COR-L47 (cell line): Measurements from ENCODE around the gene SLC1A7.

Experiments used
- DNase-seq: peaks from one replicate; lab custom pipeline; 2025; lab: John Stamatoyannopoulos, UW

The SLC1A7 gene

DNA sequence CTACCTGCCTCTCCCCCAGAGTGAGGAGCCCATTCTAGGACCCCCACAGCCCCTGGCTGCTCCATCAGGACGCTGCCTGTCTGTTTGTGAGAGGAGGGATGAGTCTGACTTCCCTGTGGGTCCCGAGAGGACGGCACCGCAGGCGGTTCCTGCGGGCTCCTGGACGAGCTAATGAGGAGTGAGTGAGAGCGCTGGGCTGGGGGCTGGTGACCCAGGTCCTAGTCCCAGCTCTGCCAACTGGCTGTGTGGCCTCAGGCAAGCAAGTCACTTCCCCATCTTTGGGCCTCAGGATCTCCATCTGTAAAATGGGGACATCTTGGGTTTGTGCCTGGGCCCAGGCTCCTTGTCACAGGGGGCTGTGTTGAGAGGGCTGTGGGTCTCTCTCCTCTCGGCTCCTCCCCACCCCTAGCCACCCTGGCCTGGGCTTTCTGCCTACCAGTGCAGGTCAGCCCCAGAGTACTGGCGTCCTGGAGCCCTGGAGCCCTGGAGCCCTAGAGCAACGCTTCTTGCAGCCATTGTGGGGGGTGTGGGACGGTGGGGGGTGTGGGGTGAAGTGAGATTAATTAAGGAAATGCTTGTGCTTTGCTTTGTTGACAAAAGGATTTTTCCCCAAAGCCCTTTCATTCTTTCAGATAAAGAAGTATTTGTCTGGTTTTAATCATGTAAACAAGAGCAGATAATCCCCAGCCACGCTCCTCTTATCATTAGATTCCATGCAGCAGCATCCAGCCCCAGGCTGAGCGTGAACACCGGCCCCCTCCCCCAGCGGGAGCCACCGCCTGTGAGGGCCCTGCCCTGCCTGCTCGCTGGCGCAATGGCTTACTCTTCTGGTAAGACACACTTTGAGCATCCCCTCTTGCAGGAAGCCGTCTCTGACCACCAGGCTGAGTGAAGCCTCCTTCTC, 26.8 kb downstream of the SLC1A7 start:
- DNase-seq: no peak

DNA sequence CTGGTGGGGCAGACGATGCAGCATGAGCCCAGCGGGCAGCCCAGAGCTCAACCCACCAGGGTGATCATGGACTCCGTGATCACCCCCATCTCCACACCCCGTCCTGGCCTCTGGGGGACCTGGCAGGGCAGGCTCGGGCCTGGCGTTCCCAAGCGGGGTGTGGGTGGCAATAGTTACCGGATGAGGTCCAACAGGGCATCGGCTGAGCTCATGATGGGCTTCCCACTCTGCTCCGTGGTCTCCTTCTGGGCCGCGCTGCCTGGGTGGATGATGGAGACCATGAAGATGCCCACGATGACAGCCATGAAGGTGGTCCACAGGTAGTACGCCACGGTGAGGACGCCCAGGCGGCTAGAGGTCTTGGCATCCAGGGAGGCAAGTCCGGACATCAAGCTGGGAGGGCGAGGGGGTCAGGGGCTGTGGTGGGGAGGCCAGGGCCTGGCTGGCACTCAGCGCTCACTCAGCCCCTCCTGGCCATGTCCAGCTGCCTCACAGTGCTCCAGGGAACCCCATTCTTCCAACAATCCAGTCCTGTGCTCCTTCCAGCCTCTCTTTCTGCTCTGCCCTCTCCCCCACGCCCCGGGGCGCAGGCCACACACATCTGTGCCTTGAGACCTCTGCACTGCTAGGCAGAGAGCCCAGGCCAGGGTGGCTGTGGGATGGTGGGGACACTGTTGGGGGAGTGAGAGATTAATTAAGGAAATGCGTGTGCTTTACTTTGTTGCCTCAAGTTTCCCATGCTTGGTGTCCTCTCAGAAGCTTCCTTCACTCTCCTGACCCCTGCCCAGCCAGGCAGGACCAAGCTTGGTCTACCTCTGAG, 27.6 kb downstream of the SLC1A7 start:
- DNase-seq: no peak

DNA sequence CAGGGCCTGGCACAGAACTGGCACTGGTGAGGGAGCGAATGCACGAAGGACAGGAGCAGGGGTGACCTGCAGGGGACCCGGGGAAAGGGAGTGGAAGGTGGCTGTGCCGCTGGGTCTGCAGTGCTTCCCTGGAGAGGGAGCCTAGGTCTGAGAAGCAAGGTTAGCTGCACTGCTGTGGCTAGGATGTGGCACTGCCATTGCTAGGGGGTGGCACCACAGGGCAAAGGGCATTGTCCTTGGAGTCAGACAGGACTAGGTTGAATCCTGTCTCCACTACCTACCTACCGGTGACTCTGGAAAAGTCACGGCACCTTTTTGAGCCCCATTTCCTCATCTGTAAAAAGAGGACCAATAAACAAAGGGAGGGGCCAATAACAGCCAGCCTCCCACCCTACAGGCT, 28.3 kb downstream of the SLC1A7 start:
- no peak for DNase-seq

DNA sequence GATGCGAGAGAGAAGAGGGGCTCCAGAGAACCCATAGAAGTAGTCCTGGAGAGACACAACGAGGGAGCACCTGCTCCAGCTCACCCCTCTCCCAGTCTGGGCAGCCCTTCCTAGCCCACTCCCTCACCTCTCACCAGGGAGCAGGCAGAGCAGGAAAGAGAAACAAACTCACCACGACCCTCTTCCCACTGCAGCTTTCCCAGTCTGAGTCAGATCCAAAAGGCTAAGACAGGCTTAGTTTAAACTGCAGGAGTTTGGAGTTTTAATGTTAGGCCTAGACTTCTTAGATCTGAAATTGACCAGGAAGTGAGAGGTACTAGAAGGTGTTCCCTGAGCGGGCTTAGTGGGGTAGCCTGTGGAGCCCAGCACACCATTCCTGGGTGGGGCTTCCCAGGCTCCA, 29.6 kb downstream of the SLC1A7 start:
- DNase-seq: no peak

DNA sequence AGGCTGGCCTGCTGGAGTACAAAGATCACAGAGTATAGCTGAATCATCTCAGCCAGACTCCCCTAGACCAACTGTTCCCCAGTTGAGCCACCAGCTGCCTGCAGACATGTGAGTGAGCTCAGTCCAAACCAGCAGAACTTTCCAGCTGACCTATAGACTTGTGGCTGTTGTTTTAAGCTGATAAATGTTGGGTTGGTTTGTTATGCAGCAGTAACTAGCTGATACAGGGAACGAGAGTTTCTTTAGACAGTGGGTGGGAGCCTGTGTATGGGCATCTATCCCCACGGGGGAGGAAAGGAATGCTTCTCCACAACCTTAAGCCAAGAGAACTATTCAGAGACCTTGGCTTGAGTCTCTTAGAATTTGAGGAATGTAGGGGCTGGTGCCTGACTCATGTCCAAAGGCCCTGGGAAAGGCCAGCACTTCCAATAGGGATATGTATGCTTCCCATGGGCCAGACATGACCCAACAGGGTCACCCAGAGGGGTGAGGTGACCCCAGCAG, 30.1 kb downstream of the SLC1A7 start:
- no peak for DNase-seq

DNA sequence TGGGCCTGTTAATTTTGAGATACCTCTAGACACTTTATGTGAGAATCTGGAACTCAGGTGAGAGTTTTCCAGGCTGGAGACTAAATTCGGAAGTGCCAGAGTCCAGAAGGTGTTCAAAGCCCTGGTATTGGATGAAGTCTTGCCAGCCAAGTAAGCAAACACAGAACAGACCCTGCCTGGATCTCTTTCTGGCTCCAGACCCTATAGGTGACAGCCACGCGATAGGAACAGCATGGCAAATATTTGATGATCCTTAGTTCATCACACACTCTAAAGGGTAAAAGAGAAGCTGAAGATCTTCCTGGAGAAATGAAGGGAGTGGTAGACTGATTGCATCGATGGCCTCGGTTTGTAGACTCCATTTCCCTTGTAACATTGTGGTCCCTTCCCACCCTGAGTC, 30.7 kb downstream of the SLC1A7 start:
- DNase-seq: no peak

DNA sequence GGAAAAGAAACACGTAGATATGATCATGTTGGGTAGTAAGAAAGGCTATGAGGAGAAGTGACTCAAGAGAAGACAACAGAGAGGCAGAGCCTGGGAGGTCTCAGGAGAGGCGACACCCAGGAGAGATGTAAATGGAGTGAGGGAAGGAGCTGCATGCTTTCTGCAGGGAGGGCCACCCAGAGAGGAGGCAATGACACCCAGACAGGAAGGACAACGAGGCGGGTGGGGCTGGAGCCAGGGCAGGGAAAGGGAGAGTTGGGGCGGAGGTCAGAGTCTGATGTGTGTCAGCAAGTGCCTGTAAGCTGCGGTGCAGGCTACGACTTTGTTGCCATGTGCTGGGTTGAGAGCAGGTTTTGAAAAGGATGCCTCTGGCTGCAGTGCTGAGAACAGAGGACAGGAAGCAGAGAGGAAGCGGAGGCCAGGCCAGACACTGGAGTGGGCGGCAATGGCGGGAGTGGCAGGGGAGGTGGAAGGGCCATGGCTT, 31.3 kb downstream of the SLC1A7 start:
- no peak for DNase-seq

DNA sequence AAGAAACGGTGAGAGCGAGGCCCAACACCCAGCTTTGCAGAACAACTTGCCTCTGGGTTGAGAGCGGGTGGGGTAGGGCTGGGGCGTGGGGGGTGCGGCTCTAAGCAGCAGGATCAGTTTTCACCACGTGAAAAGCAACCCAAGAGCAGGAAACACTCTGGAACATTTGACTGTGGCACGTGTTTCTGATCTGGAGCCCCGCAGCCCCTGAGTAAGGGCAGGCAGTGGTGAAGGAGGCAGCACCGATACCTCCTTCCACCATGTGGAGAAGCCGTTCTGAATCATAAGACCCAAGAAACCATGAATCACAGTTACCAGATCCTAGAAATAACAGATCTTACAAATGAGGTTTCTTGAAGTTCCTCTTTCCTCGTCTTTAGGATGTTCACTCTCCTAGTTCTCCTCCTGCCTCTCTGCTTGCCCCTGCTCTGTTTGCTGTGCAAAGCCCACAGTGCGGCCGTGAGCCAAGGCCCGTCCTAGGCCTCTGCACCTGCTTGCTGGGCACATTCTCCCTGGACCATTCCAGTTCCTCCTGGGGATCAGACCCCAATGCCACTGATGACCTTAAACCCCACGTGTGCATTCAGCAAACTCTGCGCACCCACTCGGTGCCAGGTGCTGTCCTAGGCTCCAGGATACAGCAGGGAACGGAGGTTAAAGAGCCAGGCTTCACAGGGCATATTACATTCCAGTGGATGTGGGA, 31.9 kb downstream of the SLC1A7 start:
- no peak for DNase-seq

DNA sequence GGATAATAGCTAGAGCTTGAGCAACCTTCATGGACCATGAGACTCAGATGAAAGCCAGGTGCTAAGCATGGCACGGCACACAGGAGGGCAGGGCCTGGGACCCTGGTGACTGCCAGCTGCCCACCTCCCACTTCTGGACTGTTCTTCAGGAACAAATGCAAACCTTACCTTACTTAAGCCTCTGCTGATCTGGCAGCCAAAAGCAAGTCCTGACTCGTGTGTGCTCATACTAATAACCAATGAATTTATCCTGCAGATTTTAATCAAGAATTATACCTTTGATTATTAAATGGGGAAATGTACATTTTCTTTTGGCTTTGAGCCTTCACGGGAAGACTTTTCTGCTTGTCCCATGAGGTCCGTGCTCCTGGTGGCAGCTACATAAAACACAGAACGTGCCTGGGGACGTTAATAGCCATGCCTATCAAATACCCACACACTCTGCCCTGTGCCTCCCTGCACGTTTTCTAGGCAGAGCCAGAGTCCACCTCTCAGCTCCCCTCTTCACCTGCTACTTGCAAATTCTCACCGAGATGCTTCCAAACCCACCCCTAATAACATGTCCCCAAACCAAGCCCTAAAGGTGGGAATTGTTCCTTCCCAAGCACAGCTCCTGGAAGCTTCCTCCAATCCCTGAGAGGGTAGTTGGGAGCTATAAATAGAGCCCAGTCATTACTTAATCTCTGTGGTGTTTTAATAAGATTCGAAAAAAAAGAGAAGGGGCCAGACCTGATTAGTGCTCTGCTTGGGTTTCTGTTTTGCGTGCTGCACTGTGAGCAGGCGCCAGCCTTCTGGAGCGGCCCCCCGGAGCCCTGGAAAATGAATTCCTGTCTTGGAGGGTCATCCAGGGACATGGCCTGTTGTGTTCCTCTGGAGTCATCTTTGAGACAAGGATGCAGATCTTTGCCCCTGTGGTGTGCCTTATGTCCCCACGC, 33.5 kb downstream of the SLC1A7 start:
- no peak for DNase-seq

DNA sequence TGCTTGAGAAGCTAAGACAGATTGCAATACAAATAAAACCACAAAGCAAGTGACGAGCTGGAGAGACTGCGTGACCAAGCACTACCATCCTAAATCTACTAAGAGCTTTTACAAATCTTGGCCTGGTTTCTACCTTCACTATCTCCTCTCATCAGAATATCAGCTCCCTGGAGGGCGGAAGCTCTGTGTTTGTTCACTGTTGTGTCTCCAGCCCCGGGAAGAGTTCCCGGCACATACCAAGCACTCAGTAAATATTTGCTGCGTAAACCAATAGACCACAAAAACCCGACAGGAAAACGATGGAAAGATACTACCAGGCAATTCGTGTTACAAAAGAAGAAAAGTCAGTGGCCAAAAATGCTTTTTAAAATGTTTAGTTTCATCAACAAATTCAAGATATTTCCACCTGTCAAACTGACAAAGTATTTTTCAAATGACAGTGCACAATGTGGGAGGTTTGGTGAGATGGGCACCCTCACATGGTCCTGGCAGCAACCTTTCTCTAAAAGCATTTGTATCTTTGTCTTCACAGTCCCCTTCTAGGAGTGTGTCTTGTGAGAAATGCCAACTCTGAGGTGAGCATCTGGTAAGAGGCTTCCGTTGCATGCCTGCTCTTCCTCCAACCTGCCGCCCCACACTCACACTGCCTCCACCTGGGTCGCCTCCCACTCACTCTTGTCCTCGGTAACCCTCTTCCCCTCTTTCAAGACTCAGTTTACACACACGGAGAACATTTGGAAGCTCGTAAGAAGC, 34.7 kb downstream of the SLC1A7 start:
- DNase-seq: no peak

DNA sequence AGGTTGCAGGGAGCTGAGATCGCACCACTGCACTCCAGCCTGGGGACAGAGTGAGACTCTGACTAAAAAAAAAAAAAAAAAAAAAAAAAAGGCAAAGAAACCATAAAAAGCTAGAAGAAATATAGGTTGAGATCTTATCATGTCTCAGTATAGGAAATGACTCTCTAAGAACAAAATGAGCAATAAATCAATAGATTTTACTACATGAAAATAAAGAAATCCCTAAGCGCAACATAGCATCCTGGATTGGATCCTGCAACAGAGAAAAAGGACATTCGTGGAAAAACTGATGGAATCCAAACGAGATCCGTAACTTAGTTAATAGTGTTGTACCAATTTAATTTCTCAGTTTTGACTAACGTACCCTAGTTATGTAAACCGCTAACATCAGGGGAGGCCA, 35.3 kb downstream of the SLC1A7 start:
- DNase-seq: no peak

DNA sequence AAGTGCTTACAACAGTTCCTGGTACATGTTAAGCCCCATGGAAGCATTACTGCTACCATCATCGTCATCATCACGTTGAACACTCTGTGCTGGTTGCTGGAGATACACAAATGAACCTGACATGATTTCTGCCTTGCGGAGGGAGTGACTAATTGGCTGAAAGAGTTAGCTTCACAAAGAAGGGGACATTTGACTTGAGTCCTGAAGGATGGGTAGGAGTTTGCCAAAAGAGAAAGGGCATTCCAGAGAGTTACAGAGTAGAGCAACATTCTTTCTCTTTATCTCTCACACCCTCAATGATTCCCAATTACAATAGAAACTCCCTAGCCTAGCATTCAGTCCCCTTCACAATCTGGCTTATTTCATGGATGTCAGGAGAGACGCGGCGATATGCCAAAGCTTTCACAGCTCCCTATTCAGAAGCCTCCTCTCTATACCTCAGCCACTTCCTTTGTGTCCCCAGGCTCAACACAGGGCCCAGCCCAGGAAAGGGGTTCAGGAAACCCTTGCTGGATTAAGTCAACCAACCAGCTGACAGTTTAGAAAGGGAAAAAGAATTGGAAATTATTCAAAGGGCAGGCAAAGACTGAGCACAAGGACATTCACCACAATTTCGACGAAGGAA, 38.0 kb downstream of the SLC1A7 start:
- DNase-seq: no peak

DNA sequence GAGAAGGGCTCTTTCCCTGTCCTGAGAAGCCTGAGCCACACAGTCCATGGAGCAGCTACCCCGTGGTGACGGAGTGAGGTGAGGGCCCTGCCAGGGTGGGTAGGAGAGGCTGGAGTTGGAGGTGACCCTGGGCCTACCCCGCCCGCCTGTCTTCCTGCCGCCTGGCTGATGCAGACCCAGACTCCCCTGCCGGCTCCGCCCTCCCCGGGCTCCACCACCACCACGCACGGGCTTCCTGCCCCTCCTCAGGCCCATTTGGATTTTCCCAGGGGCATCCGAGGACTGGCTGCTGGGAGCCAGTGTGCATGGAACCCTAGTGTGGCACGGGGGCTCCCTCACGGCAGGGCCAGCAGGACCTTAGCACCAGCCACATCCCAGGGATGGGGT, 47.9 kb downstream of the SLC1A7 start:
- DNase-seq: no peak

DNA sequence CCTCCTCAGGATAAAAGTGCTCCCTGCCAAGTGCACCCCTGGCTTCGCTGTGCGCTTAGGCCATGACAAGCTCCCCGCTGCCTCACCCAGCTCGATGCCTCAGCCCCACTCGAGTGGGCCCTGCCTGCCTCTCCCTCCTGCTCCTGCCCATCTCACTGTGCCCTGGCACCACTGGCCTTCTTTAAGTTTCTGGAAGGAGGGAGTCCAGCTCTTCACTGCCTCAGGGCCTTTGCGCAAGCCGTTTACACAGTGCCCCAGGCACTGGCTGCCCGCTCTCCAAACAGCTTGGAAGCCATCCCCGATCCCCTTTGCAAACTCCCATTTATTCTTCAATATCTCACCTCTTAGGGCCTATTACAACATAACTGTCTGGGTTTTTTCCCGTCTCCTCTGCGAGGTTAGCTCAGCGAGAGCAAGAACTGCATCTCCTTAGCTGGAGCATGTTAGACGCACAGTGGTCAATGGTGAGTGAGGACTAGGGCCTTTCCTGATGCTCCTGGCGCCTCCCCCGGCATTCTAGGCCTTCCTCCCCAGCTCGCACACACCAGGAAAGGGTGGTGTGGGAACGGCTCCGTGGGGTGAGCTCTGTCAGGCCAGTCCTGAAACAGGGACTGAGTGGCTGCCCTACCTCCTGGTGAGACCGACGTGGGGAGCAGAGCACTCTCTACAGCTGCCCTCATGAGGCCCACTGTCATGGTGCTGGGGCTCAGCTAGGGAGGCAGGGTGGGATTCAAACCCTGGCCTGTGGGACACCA, 48.5 kb downstream of the SLC1A7 start:
- DNase-seq: no peak

DNA sequence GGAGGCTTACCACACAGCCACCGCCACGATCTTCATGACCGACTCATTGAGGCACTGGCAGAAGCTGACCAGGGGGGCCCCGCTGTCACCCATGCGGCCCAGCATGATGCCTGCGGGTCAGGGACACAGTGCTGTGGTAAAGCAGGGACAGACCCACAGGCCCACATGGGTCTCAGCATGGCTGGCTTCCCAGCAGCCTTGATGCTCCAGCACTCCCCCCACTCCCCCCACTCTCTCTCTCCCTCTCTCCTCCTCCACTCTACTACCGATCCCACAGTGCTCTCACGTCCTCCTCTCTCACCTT, 49.0 kb downstream of the SLC1A7 start:
- DNase-seq: no peak

DNA sequence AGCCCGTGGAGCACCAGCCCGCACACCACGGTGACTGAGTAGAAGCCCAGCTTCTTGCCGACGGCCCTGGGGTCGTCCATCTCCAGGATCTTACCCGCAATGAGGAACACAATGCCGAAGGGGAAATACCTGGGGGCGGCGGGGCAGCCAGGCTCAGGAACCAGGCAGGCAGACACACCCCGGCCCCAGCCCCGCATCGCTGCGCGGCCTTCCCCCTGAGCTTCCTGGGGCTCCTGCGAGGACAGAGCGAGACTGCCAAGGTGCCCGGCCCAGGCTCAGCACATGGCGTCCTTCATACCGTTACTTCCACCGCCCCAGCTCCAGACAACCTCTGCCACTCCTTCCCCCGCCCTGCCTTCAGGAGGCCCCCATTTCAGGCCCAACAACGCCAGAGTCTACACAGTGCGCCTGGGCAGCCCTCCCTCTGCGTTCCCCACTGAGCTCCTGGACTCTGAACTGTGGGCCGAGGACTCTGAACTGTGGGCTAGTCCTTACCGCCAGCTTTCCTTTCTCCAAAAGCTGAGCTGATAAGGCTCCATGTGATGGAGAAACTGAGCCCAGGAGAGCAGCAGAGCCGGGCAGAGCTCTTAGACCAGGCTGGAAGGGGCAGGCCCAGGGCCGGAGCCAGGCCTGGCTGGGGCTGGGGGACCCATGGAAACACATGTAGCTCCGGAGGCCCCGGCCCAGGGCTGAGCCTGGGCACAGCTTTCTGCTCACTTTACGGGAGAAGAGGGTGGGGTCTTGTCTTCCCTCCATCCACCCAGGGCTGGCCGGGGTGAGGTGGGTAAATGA, 49.6 kb downstream of the SLC1A7 start:
- DNase-seq: no peak

DNA sequence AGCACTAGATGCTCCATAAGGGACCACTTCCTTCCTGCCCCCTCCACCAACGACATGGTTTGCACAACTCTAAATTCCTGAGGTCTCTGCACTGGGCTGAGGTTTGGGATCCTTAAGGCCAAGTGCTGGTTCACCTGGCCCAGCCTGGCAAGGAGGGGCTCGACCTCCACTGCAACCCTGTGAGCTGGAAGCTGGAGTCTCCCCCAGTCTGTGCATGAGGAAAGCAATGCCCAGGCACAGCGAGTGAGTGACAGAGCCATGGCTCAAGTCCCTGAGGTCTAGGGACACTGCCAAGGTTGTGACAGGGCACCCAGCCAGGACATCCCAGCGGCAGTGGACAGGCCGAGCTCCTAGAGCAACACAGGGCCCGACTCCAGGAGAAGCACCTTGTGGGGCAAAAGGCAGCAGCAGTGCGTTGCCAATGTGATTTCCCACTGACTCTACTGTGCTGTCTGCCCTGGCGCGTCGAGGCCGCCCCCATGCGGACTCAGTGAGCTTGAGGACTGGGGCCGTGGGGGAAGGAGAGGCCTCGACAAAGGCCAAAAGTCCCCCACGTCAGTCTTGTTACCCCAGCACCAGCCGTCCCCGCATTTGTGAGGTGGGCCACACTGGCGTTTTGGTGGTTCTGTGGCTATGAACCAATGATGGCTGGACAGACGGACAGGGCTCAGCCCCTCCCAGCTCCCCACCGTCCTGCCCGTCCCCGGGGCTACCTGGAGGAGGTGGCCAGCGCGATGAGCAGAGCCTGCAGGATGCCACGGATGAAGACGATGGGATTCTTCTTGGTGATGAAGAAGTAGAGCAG, 50.4 kb downstream of the SLC1A7 start:
- no peak for DNase-seq
